HEK293 (cell line): ENCODE measurements around the gene MARCHF10.
A peak's percentile ranks its signal among the peaks of the same experiment; 100 is the strongest.

Experiments used
- CTCF ChIA-PET: fragments of 350-600 bp; formaldehyde crosslinking; extraction: SDS; loops from one replicate; lab custom pipeline; 2021; ENCODE audit warnings: antibody characterized with exemption; lab: Yijun Ruan, JAX
- POLR2A ChIA-PET: fragments of 300-600 bp; formaldehyde crosslinking; extraction: SDS; loops from one replicate; lab custom pipeline; 2020; ENCODE audit warnings: antibody characterized with exemption, inconsistent platforms; lab: Yijun Ruan, JAX
- H3K27ac ChIP-seq: fragments of 200-500 bp; sonication (Bioruptor generic); 2 replicates; pipeline ENCODE4 v1.5.1; 2014; ENCODE audit warnings: low read depth, low read length, control low read depth, inconsistent platforms; ENCODE audit errors: extremely low read depth
- H3K36me3 ChIP-seq, 2 experiments: fragments of 200-500 bp in 1 of 2; sonication (Bioruptor generic) in 1 of 2; 1 replicate in 1 of 2; 2 replicates in 1 of 2; pipeline ENCODE4 v1.5.1; 2014 to 2017; ENCODE audit warnings: inconsistent platforms in 2 of 2, low read length in 2 of 2; ENCODE audit not compliant: control insufficient read depth in 2 of 2, insufficient read depth in 1 of 2
- H3K4me1 ChIP-seq: fragments of 200-500 bp; sonication (Bioruptor generic); 2 replicates; pipeline ENCODE4 v1.5.1; 2014; ENCODE audit warnings: mild to moderate bottlenecking, low read length, inconsistent platforms; ENCODE audit not compliant: control insufficient read depth, insufficient read depth
- H3K4me3 ChIP-seq: 2 replicates; pipeline ENCODE4 v1.5.1; 2011; ENCODE audit warnings: low read depth, mild to moderate bottlenecking, control low read depth, low read length, moderate library complexity
- H3K9me3 ChIP-seq: fragments of 200-500 bp; sonication (Bioruptor generic); 2 replicates; pipeline ENCODE4 v1.5.1; 2014; ENCODE audit warnings: low read depth, low read length, inconsistent platforms; ENCODE audit not compliant: control insufficient read depth, insufficient read depth
- GLIS2 ChIP-seq: fragments of 450-650 bp; formaldehyde crosslinking; IDR thresholded peaks from 2 replicates; pipeline ENCODE4 v1.5.1; 2016; ENCODE audit warnings: missing biosample characterization, missing genetic modification characterization
- IKZF3 ChIP-seq: fragments of 450-650 bp; IDR thresholded peaks from 2 replicates; pipeline ENCODE4 v1.5.0; 2018; ENCODE audit warnings: missing biosample characterization, mild to moderate bottlenecking, missing genetic modification characterization, moderate library complexity
- KLF1 ChIP-seq: fragments of 450-650 bp; formaldehyde crosslinking; IDR thresholded peaks from 2 replicates; pipeline ENCODE4 v1.5.1; 2016; ENCODE audit warnings: missing biosample characterization, missing genetic modification characterization
- KLF9 ChIP-seq: fragments of 450-650 bp; formaldehyde crosslinking; IDR thresholded peaks from 2 replicates; pipeline ENCODE4 v1.5.1; 2016; ENCODE audit warnings: missing biosample characterization, missing genetic modification characterization, low read depth
- PRDM10 ChIP-seq: fragments of 450-650 bp; formaldehyde crosslinking; IDR thresholded peaks from 2 replicates; pipeline ENCODE4 v1.5.1; 2016; ENCODE audit warnings: missing biosample characterization, missing genetic modification characterization
- SP2 ChIP-seq: fragments of 450-650 bp; formaldehyde crosslinking; IDR thresholded peaks from 2 replicates; pipeline ENCODE4 v1.5.1; 2016; ENCODE audit warnings: missing biosample characterization, missing genetic modification characterization
- SP3 ChIP-seq: fragments of 450-650 bp; formaldehyde crosslinking; IDR thresholded peaks from 2 replicates; pipeline ENCODE4 v1.5.1; 2016; ENCODE audit warnings: missing biosample characterization, missing genetic modification characterization
- TRIM28 ChIP-seq: IDR thresholded peaks from 2 replicates; pipeline ENCODE4 v1.6.1; 2011; ENCODE audit warnings: low read length, control low read depth, borderline replicate concordance
- YY2 ChIP-seq: fragments of 450-650 bp; formaldehyde crosslinking; IDR thresholded peaks from 2 replicates; pipeline ENCODE4 v1.5.1; 2016; ENCODE audit warnings: missing biosample characterization, missing genetic modification characterization
- ZBTB48 ChIP-seq: fragments of 450-650 bp; formaldehyde crosslinking; IDR thresholded peaks from 2 replicates; pipeline ENCODE4 v1.5.1; 2016; ENCODE audit warnings: missing biosample characterization, missing genetic modification characterization
- ZFP3 ChIP-seq: fragments of 450-650 bp; formaldehyde crosslinking; IDR thresholded peaks from 2 replicates; pipeline ENCODE4 v1.5.1; 2016; ENCODE audit warnings: low read depth, missing biosample characterization, missing genetic modification characterization
- ZIC2 ChIP-seq: fragments of 450-650 bp; formaldehyde crosslinking; IDR thresholded peaks from 2 replicates; pipeline ENCODE4 v1.5.1; 2016; ENCODE audit warnings: missing biosample characterization, missing genetic modification characterization
- ZNF214 ChIP-seq: fragments of 450-650 bp; formaldehyde crosslinking; IDR thresholded peaks from 2 replicates; pipeline ENCODE4 v1.5.1; 2017; ENCODE audit warnings: missing biosample characterization, mild to moderate bottlenecking, missing genetic modification characterization, borderline replicate concordance
- ZNF302 ChIP-seq: fragments of 450-650 bp; formaldehyde crosslinking; IDR thresholded peaks from 2 replicates; pipeline ENCODE4 v1.5.1; 2016; ENCODE audit warnings: missing biosample characterization, missing genetic modification characterization, low read depth
- ZNF335 ChIP-seq: fragments of 450-650 bp; formaldehyde crosslinking; conservative IDR thresholded peaks from 2 replicates; pipeline ENCODE4 v1.5.1; 2016; ENCODE audit warnings: missing biosample characterization, missing genetic modification characterization
- ZNF341 ChIP-seq: fragments of 450-650 bp; formaldehyde crosslinking; IDR thresholded peaks from 2 replicates; pipeline ENCODE4; 2016; ENCODE audit warnings: low read depth, missing biosample characterization, missing genetic modification characterization
- ZNF404 ChIP-seq: fragments of 450-650 bp; formaldehyde crosslinking; IDR thresholded peaks from 2 replicates; pipeline ENCODE4 v1.5.1; 2017; ENCODE audit warnings: missing biosample characterization, missing genetic modification characterization
- ZNF416 ChIP-seq: fragments of 450-650 bp; formaldehyde crosslinking; IDR thresholded peaks from 2 replicates; pipeline ENCODE4 v1.5.1; 2016; ENCODE audit warnings: missing biosample characterization, missing genetic modification characterization
- ZNF501 ChIP-seq: fragments of 450-650 bp; formaldehyde crosslinking; IDR thresholded peaks from 2 replicates; pipeline ENCODE4 v1.5.1; 2016; ENCODE audit warnings: missing biosample characterization, missing genetic modification characterization
- ZNF654 ChIP-seq: fragments of 450-650 bp; formaldehyde crosslinking; IDR thresholded peaks from 2 replicates; pipeline ENCODE4 v1.5.1; 2016; ENCODE audit warnings: low read depth, missing biosample characterization, missing genetic modification characterization
- ZNF658 ChIP-seq: fragments of 450-650 bp; formaldehyde crosslinking; IDR thresholded peaks from 2 replicates; pipeline ENCODE4; 2016; ENCODE audit warnings: missing biosample characterization, missing genetic modification characterization
- ZNF677 ChIP-seq: fragments of 450-650 bp; IDR thresholded peaks from 2 replicates; pipeline ENCODE4 v1.5.0; 2018; ENCODE audit warnings: missing biosample characterization, mild to moderate bottlenecking, missing genetic modification characterization, moderate library complexity
- ZNF704 ChIP-seq: fragments of 450-650 bp; formaldehyde crosslinking; IDR thresholded peaks from 2 replicates; pipeline ENCODE4 v1.5.1; 2016; ENCODE audit warnings: missing biosample characterization, missing genetic modification characterization
- ZNF777 ChIP-seq: fragments of 450-650 bp; formaldehyde crosslinking; IDR thresholded peaks from 2 replicates; pipeline ENCODE4 v1.5.1; 2017; ENCODE audit warnings: missing biosample characterization, missing genetic modification characterization, borderline replicate concordance
- ZSCAN16 ChIP-seq: fragments of 450-650 bp; formaldehyde crosslinking; IDR thresholded peaks from 2 replicates; pipeline ENCODE4 v1.5.1; 2016; ENCODE audit warnings: missing biosample characterization, missing genetic modification characterization
- TF ChIP-seq, protein P1 (sequence below): fragments of 450-650 bp; formaldehyde crosslinking; IDR thresholded peaks from 2 replicates; pipeline ENCODE4 v1.5.1; 2016; ENCODE audit warnings: missing biosample characterization, missing genetic modification characterization

MARCHF10 gene

GRCh38 chr17:62703776-62704380 is 104.2 kb downstream of the MARCHF10 start (continued):
- TF ChIP-seq PRDM10 (tag by site-specific recombination) (no peak), TRIM28 (no peak), YY2 (tag by site-specific recombination) (no peak), ZNF677 (tag by site-specific recombination) (0 out of 2 replicates have a peak, but pooled peaks have one; percentile 6), ZBTB48 (tag by site-specific recombination) (peak; percentile 75; the same call in 1 of the 2 replicates), ZFP3 (tag by site-specific recombination) (no peak), ZNF654 (tag by site-specific recombination) (peak; percentile 62), ZNF704 (tag by site-specific recombination) (no peak), ZNF501 (peak; percentile 30; the same call in 1 of the 2 replicates), ZNF404 (tag by site-specific recombination) (no peak), ZIC2 (tag by site-specific recombination) (peak; percentile 39; the same call in 1 of the 2 replicates), ZNF214 (tag by site-specific recombination) (no peak), ZNF335 (no peak), KLF1 (tag by site-specific recombination) (peak; percentile 42; the same call in 1 of the 2 replicates), IKZF3 (tag by site-specific recombination) (peak; percentile 81)
- TF ChIP-seq, protein P1, sequence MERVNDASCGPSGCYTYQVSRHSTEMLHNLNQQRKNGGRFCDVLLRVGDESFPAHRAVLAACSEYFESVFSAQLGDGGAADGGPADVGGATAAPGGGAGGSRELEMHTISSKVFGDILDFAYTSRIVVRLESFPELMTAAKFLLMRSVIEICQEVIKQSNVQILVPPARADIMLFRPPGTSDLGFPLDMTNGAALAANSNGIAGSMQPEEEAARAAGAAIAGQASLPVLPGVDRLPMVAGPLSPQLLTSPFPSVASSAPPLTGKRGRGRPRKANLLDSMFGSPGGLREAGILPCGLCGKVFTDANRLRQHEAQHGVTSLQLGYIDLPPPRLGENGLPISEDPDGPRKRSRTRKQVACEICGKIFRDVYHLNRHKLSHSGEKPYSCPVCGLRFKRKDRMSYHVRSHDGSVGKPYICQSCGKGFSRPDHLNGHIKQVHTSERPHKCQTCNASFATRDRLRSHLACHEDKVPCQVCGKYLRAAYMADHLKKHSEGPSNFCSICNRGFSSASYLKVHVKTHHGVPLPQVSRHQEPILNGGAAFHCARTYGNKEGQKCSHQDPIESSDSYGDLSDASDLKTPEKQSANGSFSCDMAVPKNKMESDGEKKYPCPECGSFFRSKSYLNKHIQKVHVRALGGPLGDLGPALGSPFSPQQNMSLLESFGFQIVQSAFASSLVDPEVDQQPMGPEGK (tag by site-specific recombination), result peak; percentile 51; the same call in 1 of the 2 replicates

DNA sequence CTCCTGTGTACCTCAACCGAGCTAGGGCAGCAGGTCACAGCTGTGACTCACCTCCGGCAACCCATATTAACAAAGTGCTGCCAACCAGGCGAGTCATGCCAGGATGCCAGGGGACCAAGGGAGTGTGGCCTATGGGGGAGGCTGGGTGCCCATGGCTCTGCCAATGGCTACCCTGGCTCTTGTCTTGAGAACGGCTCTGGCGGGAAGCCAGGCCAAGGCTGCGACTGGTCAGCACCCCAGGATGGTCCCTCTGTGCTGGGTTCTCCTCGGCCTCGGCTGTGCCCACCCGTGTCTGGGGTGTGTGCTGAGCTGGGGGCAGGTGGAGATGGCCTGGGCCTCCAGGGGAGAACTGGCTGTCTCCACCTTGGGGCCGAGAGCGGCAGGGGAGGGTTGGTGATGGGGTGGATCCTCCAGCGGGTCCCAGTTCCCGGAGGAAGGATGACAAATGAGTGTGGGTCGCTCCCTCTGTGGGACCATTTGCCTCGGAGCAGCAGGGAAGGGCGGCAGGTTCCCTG is 104.8 kb downstream of the MARCHF10 start:
- Histone ChIP-seq H3K36me3 (no peaks in the 10 kb centered on the region), H3K4me1 (peaks cover 3% of the 10 kb centered on the region), H3K4me3 (peak overlapping the region; percentile 49), H3K9me3 (no peaks in the 10 kb centered on the region), H3K27ac (no peak overlapping the region)
- ChIA-PET CTCF (interaction anchor here (0.6 to 1.2 kb wide), 7 partner anchors 31 to 704 kb away, joined by 3 to 8 read pairs (median 3); no protein-coding TSS in a partner anchor), POLR2A (no interaction called here)
- TF ChIP-seq SP2 (0 out of 2 replicates have a peak, but pooled peaks have one; percentile 24), ZNF416 (no peak), KLF9 (tag by site-specific recombination) (0 out of 2 replicates have a peak, but pooled peaks have one; percentile 12), ZNF658 (no peak), SP3 (tag by site-specific recombination) (0 out of 2 replicates have a peak, but pooled peaks have one; percentile 25), ZNF777 (tag by site-specific recombination) (0 out of 2 replicates have a peak, but pooled peaks have one; percentile 26), GLIS2 (peak; percentile 59; the same call in 1 of the 2 replicates), ZNF341 (peak; percentile 21; the same call in 1 of the 2 replicates), ZIC2 (tag by site-specific recombination) (peak; percentile 57; the same call in 1 of the 2 replicates), ZNF302 (tag by site-specific recombination) (no peak), ZSCAN16 (tag by site-specific recombination) (no peak)
- TF ChIP-seq, protein P1 (tag by site-specific recombination), result no peak
